WTC11 (cell line): ENCODE results near the gene GNG4. TPM values are rescaled to one million over a fixed set of nuclear protein-coding genes. Genes with fewer than 3 reads are reported as not detected.
"Not testable (repeated sequence)": the region's sequence is repeated elsewhere in the genome, so short reads cannot be mapped to it uniquely, and the experiment has no call there.

Source experiments
- ATAC-seq: fragments of 200-7000 bp; cut with Tn5 transposase; 2 replicates; pipeline ENCODE4 v1.10.0; 2021; ENCODE audit warnings: mild to moderate bottlenecking, moderate library complexity
- CTCF ChIA-PET: fragments of 300-600 bp; sonication (Branson Sonifier 250); formaldehyde crosslinking; loops from one replicate; lab custom pipeline; 2021; ENCODE audit warnings: antibody characterized with exemption; lab: Charles Lee
- POLR2A ChIA-PET: fragments of 350-600 bp; sonication (Branson Sonifier 250); formaldehyde crosslinking; loops from one replicate; lab custom pipeline; 2021; ENCODE audit warnings: antibody characterized with exemption; lab: Charles Lee
- DNase-seq: peaks from one replicate; pipeline ENCODE4 v3.0.0; 2021; ENCODE audit warnings: low spot score
- H3K27ac Mint-ChIP-seq: 2 replicates; pipeline ENCODE4 v1.8.0; 2021; ENCODE audit warnings: mixed read lengths
- H3K27me3 Mint-ChIP-seq: 2 replicates; pipeline ENCODE4 v1.8.0; 2021; ENCODE audit warnings: low read depth, mild to moderate bottlenecking, moderate library complexity, mixed read lengths
- H3K36me3 Mint-ChIP-seq: 2 replicates; pipeline ENCODE4 v1.8.0; 2021; ENCODE audit warnings: mixed read lengths
- H3K4me1 Mint-ChIP-seq: 2 replicates; pipeline ENCODE4 v1.8.0; 2022; ENCODE audit warnings: mixed read lengths
- H3K4me3 Mint-ChIP-seq: 2 replicates; pipeline ENCODE4 v1.8.0; 2021; ENCODE audit warnings: mild to moderate bottlenecking, moderate library complexity, mixed read lengths
- H3K9me3 Mint-ChIP-seq: 2 replicates; pipeline ENCODE4 v1.8.0; 2021; ENCODE audit warnings: mixed read lengths
- ATF6 ChIP-seq: sonication (generic); formaldehyde crosslinking; IDR thresholded peaks from 2 replicates; pipeline ENCODE4 v1.8.1; 2023; ENCODE audit warnings: mild to moderate bottlenecking, missing genetic modification reagents
- EMX1 ChIP-seq: fragments of 250-450 bp; sonication (Bioruptor Pico); IDR thresholded peaks from 2 replicates; pipeline ENCODE4 v1.8.0; 2021; ENCODE audit warnings: mild to moderate bottlenecking
- FOXJ3 ChIP-seq: sonication (generic); formaldehyde crosslinking; IDR thresholded peaks from 2 replicates; pipeline ENCODE4 v1.9.0; 2021; ENCODE audit warnings: missing genetic modification reagents, mild to moderate bottlenecking, borderline replicate concordance
- GRHL2 ChIP-seq: fragments of 250-450 bp; sonication (Bioruptor Pico); IDR thresholded peaks from 2 replicates; pipeline ENCODE4 v1.8.0; 2022; ENCODE audit warnings: mild to moderate bottlenecking, moderate library complexity; ENCODE audit not compliant: insufficient replicate concordance, severe bottlenecking
- HMGA2 ChIP-seq: fragments of 250-450 bp; sonication (Bioruptor Pico); IDR thresholded peaks from 2 replicates; pipeline ENCODE4 v1.4.0; 2021; ENCODE audit warnings: mild to moderate bottlenecking, moderate library complexity
- JUN ChIP-seq: sonication (generic); formaldehyde crosslinking; IDR thresholded peaks from 2 replicates; pipeline ENCODE4 v1.8.0; 2023; ENCODE audit warnings: mild to moderate bottlenecking, missing genetic modification reagents
- KAT7 ChIP-seq: sonication (generic); formaldehyde crosslinking; IDR thresholded peaks from 2 replicates; pipeline ENCODE4 v1.8.1; 2023; ENCODE audit warnings: missing genetic modification reagents, mild to moderate bottlenecking, borderline replicate concordance
- MAX ChIP-seq: sonication (generic); formaldehyde crosslinking; IDR thresholded peaks from 2 replicates; pipeline ENCODE4 v1.8.0; 2022; ENCODE audit warnings: mild to moderate bottlenecking, missing genetic modification reagents
- SMAD4 ChIP-seq: sonication (generic); formaldehyde crosslinking; IDR thresholded peaks from 2 replicates; pipeline ENCODE4 v1.8.0; 2022; ENCODE audit warnings: mild to moderate bottlenecking, missing genetic modification reagents
- ZNF232 ChIP-seq: sonication (generic); formaldehyde crosslinking; IDR thresholded peaks from 2 replicates; pipeline ENCODE4 v1.8.0; 2022; ENCODE audit warnings: mild to moderate bottlenecking, missing genetic modification reagents
- ZNF317 ChIP-seq: sonication (generic); formaldehyde crosslinking; IDR thresholded peaks from 2 replicates; pipeline ENCODE4 v1.8.1; 2023; ENCODE audit warnings: low read depth, mild to moderate bottlenecking, moderate library complexity, missing genetic modification reagents, borderline replicate concordance
- ZNF423 ChIP-seq: fragments of 250-450 bp; sonication (Bioruptor Pico); IDR thresholded peaks from 2 replicates; pipeline ENCODE4 v2.1.2; 2022; ENCODE audit warnings: mild to moderate bottlenecking, moderate library complexity
- ZNF425 ChIP-seq: fragments of 250-450 bp; sonication (Bioruptor Pico); conservative IDR thresholded peaks from 2 replicates; pipeline ENCODE4 v1.9.0; 2021; ENCODE audit warnings: mild to moderate bottlenecking
- ZNF671 ChIP-seq: fragments of 250-450 bp; sonication (Bioruptor Pico); IDR thresholded peaks from 2 replicates; pipeline ENCODE4 v1.8.0; 2021; ENCODE audit warnings: mild to moderate bottlenecking
- total RNA-seq: library from RNA; stranded (reverse); gene quantifications from 3 replicates; pipeline ENCODE4 v1.2.3, GENCODE V29; 2021
- TF ChIP-seq, protein P1 (sequence below): sonication (generic); formaldehyde crosslinking; conservative IDR thresholded peaks from 2 replicates; pipeline ENCODE4 v1.8.1; 2022; ENCODE audit warnings: mild to moderate bottlenecking, missing genetic modification reagents
- TF ChIP-seq, protein P2 (sequence below): fragments of 250-450 bp; sonication (Bioruptor Pico); IDR thresholded peaks from 2 replicates; pipeline ENCODE4 v1.9.0; 2021; ENCODE audit warnings: mild to moderate bottlenecking
- TF ChIP-seq, protein P3 (sequence below): fragments of 250-450 bp; sonication (Bioruptor Pico); IDR thresholded peaks from 2 replicates; pipeline ENCODE4 v1.9.0; 2021; ENCODE audit warnings: mild to moderate bottlenecking, borderline replicate concordance

The GNG4 gene
- total RNA-seq, 1 experiment from 2014 or later, result 38.3 TPM

DNA sequence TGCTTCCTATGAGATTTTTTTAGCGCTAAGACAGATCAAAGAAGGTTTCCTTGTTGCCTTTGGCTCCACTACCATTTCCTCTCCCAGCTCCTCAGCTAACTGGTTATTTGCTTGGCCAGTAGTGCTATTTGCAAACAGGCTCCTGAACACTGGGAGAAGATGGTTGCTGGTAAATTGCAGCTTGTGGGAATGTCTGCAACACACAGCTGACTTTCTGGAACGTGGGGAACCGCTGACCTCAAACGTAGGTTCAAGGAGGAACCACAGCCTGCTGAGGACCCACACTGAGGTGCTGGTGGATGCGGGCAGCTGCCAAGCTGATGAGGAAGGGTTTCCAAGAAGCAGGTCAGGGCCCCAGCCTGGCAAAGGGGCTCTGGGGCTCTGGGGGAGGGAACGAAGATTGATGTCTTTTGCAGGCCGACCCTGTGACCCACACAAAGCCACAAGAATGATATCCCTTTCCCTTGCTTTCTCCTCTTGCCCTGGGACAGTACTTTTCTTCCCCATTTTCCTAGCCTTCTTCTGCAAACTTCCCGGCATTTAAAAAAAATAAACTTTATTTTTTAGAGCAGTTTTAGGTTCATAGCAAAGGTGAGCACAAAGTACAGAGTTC, 24.8 kb downstream of the GNG4 start:
- no peak for DNase-seq
- peaks cover 57% of the 10 kb centered on the region for H3K4me1 Mint-ChIP-seq
- ChIA-PET POLR2A (no interaction called here), CTCF (interaction anchor here (0.6 to 3.6 kb wide), 2 partner anchors 24 to 25 kb away, joined by 5 to 14 read pairs; no protein-coding TSS in a partner anchor)
- H3K27ac Mint-ChIP-seq, result no peak overlapping the region
- H3K4me3 Mint-ChIP-seq, result no peak overlapping the region
- TF ChIP-seq ZNF425 (CRISPR knock-in tag), result no peak
- no peak for TF ChIP-seq ZNF317 (CRISPR knock-in tag)
- TF ChIP-seq MAX (CRISPR knock-in tag), result no peak
- no peak for TF ChIP-seq ZNF232
- TF ChIP-seq, all 79 proteins: peak for 0
- ATAC-seq, result no peak
- Mint-ChIP-seq H3K36me3 (no peaks in the 10 kb centered on the region), H3K27me3 (no peaks in the 10 kb centered on the region), H3K9me3 (no peaks in the 10 kb centered on the region)

DNA sequence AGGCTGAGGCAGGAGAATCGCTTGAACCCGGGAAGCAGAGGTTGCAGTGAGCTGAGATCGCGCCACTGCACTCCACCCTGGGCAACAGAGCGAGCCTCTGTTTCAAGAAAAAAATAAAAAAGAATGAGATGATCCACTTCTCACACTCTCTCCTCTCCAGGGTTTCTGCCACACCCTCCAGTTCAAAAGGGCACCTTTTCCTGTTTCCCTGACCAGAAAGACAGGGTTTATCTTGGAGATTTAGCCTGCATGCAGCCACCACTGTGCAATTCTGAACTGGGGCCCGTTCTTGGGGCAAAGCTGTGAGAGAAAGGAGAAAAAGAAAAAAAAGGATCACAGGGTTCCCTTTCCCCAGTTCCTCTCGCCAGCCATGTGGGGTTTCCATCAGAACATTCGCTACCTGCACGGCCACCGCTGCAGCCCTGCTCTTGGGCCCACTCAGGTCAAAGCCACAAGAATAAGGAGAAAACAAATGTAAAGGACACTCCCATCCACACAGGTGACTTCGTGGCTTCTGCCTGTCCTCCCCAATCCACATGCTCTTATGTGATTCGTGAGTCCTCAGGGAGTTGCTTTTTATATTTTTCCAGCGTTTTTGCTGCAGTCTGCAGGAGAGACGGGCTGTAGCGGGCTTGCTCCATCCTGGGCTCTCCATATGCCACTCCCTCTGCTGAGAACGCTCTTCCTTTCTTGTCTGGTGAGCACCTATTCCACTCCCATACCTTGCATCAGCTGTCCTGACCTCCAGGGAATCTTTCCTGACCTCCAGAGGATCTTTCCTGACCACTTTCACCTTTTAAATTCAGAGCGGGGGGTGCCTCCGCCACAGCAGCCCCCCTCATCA, 26.4 kb downstream of the GNG4 start:
- ATAC-seq, result peak; percentile 71
- CTCF ChIA-PET, result interaction anchor here (0.6 kb wide), 1 partner anchor 515 kb away, joined by 3 read pairs; no protein-coding TSS in a partner anchor
- H3K27me3 Mint-ChIP-seq, result no peaks in the 10 kb centered on the region
- no peaks in the 10 kb centered on the region for H3K9me3 Mint-ChIP-seq
- H3K4me3 Mint-ChIP-seq, result no peak overlapping the region
- H3K27ac Mint-ChIP-seq, result peak overlapping the region; percentile 74; the same call in 1 of the 2 replicates
- no peaks in the 10 kb centered on the region for H3K36me3 Mint-ChIP-seq
- POLR2A ChIA-PET, result no interaction called here
- no peak for TF ChIP-seq ZNF423
- TF ChIP-seq, protein P1, sequence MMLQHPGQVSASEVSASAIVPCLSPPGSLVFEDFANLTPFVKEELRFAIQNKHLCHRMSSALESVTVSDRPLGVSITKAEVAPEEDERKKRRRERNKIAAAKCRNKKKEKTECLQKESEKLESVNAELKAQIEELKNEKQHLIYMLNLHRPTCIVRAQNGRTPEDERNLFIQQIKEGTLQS (CRISPR knock-in tag), result no peak
- no peak for TF ChIP-seq ATF6 (CRISPR knock-in tag)
- no peak for TF ChIP-seq GRHL2 (CRISPR knock-in tag)
- TF ChIP-seq FOXJ3 (CRISPR knock-in tag), result no peak
- TF ChIP-seq, protein P2, sequence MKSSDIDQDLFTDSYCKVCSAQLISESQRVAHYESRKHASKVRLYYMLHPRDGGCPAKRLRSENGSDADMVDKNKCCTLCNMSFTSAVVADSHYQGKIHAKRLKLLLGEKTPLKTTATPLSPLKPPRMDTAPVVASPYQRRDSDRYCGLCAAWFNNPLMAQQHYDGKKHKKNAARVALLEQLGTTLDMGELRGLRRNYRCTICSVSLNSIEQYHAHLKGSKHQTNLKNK, result no peak
- TF ChIP-seq SMAD4 (CRISPR knock-in tag), result no peak
- TF ChIP-seq EMX1 (CRISPR knock-in tag), result no peak
- TF ChIP-seq KAT7 (CRISPR knock-in tag), result no peak
- no peak for TF ChIP-seq HMGA2 (CRISPR knock-in tag)
- TF ChIP-seq ZNF671, result no peak
- TF ChIP-seq, protein P3, sequence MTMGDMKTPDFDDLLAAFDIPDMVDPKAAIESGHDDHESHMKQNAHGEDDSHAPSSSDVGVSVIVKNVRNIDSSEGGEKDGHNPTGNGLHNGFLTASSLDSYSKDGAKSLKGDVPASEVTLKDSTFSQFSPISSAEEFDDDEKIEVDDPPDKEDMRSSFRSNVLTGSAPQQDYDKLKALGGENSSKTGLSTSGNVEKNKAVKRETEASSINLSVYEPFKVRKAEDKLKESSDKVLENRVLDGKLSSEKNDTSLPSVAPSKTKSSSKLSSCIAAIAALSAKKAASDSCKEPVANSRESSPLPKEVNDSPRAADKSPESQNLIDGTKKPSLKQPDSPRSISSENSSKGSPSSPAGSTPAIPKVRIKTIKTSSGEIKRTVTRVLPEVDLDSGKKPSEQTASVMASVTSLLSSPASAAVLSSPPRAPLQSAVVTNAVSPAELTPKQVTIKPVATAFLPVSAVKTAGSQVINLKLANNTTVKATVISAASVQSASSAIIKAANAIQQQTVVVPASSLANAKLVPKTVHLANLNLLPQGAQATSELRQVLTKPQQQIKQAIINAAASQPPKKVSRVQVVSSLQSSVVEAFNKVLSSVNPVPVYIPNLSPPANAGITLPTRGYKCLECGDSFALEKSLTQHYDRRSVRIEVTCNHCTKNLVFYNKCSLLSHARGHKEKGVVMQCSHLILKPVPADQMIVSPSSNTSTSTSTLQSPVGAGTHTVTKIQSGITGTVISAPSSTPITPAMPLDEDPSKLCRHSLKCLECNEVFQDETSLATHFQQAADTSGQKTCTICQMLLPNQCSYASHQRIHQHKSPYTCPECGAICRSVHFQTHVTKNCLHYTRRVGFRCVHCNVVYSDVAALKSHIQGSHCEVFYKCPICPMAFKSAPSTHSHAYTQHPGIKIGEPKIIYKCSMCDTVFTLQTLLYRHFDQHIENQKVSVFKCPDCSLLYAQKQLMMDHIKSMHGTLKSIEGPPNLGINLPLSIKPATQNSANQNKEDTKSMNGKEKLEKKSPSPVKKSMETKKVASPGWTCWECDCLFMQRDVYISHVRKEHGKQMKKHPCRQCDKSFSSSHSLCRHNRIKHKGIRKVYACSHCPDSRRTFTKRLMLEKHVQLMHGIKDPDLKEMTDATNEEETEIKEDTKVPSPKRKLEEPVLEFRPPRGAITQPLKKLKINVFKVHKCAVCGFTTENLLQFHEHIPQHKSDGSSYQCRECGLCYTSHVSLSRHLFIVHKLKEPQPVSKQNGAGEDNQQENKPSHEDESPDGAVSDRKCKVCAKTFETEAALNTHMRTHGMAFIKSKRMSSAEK (CRISPR knock-in tag), result no peak
- TF ChIP-seq JUN (CRISPR knock-in tag), result no peak
- DNase-seq, result no peak
- peaks cover 43% of the 10 kb centered on the region for H3K4me1 Mint-ChIP-seq

DNA sequence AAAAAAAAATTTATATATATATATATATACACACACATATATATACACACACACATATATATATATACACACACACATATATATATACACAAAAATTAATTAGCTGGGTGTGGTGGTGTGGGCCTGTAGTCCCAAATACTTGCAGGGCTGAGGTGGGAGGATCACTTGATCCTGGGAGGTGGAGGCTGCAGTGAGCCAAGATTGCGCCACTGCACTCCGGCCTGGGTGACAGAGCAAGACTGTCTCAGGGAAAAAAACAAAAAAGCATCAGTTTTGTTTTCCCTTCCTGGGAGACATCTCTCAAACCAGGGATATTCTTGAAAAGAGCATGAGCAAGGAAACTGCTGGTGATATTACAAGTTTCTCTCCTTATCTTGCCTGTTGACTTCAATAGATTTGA, 30.4 kb downstream of the GNG4 start:
- H3K27me3 Mint-ChIP-seq, H3K27ac Mint-ChIP-seq, H3K9me3 Mint-ChIP-seq, H3K36me3 Mint-ChIP-seq, DNase-seq, H3K4me3 Mint-ChIP-seq, POLR2A ChIA-PET, ATAC-seq: not testable (repeated sequence)
- CTCF ChIA-PET, result interaction anchor here (0.9 kb wide), 1 partner anchor 19 kb away, joined by 3 read pairs; no protein-coding TSS in a partner anchor
- peaks cover 20% of the 10 kb centered on the region for H3K4me1 Mint-ChIP-seq
